AG09309 (cell line): ENCODE data around the gene UQCRH.
A peak's percentile ranks its signal among the peaks of the same experiment; 100 is the strongest.
"Not testable (repeated sequence)": the region's sequence is repeated elsewhere in the genome, so short reads cannot be mapped to it uniquely, and the experiment has no call there.

Source experiments
- DNase-seq: peaks from one replicate; pipeline ENCODE4 v3.0.0-alpha.2; 2010; ENCODE audit warnings: low read depth
- H3K4me3 ChIP-seq: 2 replicates; pipeline ENCODE4 v1.5.1; 2011; ENCODE audit warnings: mild to moderate bottlenecking, low read depth, low read length, moderate library complexity; ENCODE audit not compliant: control insufficient read depth
- CTCF ChIP-seq: IDR thresholded peaks from 2 replicates; pipeline ENCODE4 v1.5.1; 2011; ENCODE audit warnings: mild to moderate bottlenecking, low read depth, low read length, inconsistent platforms; ENCODE audit not compliant: insufficient read depth, control insufficient read depth; ENCODE audit errors: missing control alignments

The UQCRH gene

GRCh38 chr1:46344481-46344880, 41.0 kb downstream of the UQCRH start:
- TF ChIP-seq CTCF: no peak
- H3K4me3 ChIP-seq: no peak overlapping the region
- DNase-seq: no peak

GRCh38 chr1:46345281-46345680, 41.8 kb downstream of the UQCRH start:
- no peak overlapping the region for H3K4me3 ChIP-seq
- TF ChIP-seq CTCF: no peak
- DNase-seq: no peak

GRCh38 chr1:46352363-46352762, 48.9 kb downstream of the UQCRH start:
- no peak overlapping the region for H3K4me3 ChIP-seq
- no peak for DNase-seq
- TF ChIP-seq CTCF: no peak

- not testable (repeated sequence) for H3K4me3 ChIP-seq
These were observed 52.4 kb downstream of the UQCRH start for GRCh38 chr1:46355920-46356319.

GRCh38 chr1:46362158-46362557, 58.7 kb downstream of the UQCRH start:
- no peak overlapping the region for H3K4me3 ChIP-seq
- no peak for DNase-seq
- no peak for TF ChIP-seq CTCF

More at GRCh38 chr1:46355920-46356319, 52.4 kb downstream of the UQCRH start:
- not testable (repeated sequence) for DNase-seq

- no peak for DNase-seq
- H3K4me3 ChIP-seq: no peak overlapping the region
- no peak for TF ChIP-seq CTCF
These were observed 59.6 kb downstream of the UQCRH start for GRCh38 chr1:46363121-46363520.

GRCh38 chr1:46364612-46365011, 61.1 kb downstream of the UQCRH start:
- no peak for TF ChIP-seq CTCF
- DNase-seq: peak; percentile 52
- H3K4me3 ChIP-seq: no peak overlapping the region

- not testable (repeated sequence) for H3K4me3 ChIP-seq, DNase-seq
These were observed 62.3 kb downstream of the UQCRH start for GRCh38 chr1:46365796-46366195.
